Heart right ventricle (tissue), 16 donors: ENCODE results near the gene EEA1. TPM values are rescaled to one million over a fixed set of nuclear protein-coding genes. Genes with fewer than 3 reads are reported as not detected.

Experiments
- ATAC-seq, 8 donors: fragments of 200-7000 bp; cut with Tn5 transposase; one replicate each; pipeline ENCODE4 v1.9.1; 2020; ENCODE audit warnings: mild to moderate bottlenecking in 8 of 8, moderate library complexity in 8 of 8, moderate number of reproducible peaks in 1 of 8
- DNase-seq, 2 donors: peaks; one replicate each; pipeline ENCODE4 v3.0.0-alpha.2; 2020
- H3K27ac ChIP-seq, 10 donors: fragments of 200-600 bp; sonication (generic) in 2 of 10; one replicate each; pipeline versions ENCODE4 v1.5.0 to v1.8.0; 2020 to 2022; ENCODE audit warnings: mild to moderate bottlenecking in 3 of 10
- H3K27me3 ChIP-seq, 7 donors: fragments of 200-600 bp; one replicate each; pipeline ENCODE4 v1.8.0; 2021 to 2022; ENCODE audit warnings: mild to moderate bottlenecking in 2 of 7
- H3K36me3 ChIP-seq, 9 donors: fragments of 200-600 bp; sonication (generic) in 1 of 9; one replicate each; pipeline versions ENCODE4 v1.5.0 to v1.8.0; 2020 to 2022; ENCODE audit warnings: mild to moderate bottlenecking in 2 of 9
- H3K4me1 ChIP-seq, 9 donors: fragments of 200-600 bp; sonication (generic) in 1 of 9; one replicate each; pipeline versions ENCODE4 v1.5.0 to v1.8.0; 2020 to 2022; ENCODE audit warnings: mild to moderate bottlenecking in 4 of 9
- H3K4me3 ChIP-seq, 10 donors: fragments of 200-600 bp; sonication (generic) in 2 of 10; one replicate each; pipeline versions ENCODE4 v1.5.0 to v1.8.0; 2020 to 2022; ENCODE audit warnings: mild to moderate bottlenecking in 7 of 10, moderate library complexity in 2 of 10
- H3K9me3 ChIP-seq, 11 donors: fragments of 200-600 bp in 10 of 11; sonication (generic) in 2 of 11; one replicate each; pipeline versions ENCODE4 v1.5.0 to v1.8.0; 2013 to 2022; ENCODE audit warnings: mild to moderate bottlenecking in 2 of 11, control low read depth in 1 of 11, moderate library complexity in 1 of 11
- WGBS, 2 donors: extraction: QIAGEN DNeasy Blood & Tissue Kit; methylation state at CpG; one replicate each; pipeline ENCODE4 v1.1.7; 2013; ENCODE audit warnings: inconsistent platforms in 1 of 2; 5-methylcytosine and 5-hydroxymethylcytosine counted together
- intact Hi-C, 10 donors: fragments of 100-400 bp; cut with DNase I; formaldehyde crosslinking; loops; one replicate each; pipeline versions ENCODE4 v1.11.1 to v1.14.2; 2022
- polyA plus RNA-seq, 2 donors: library from polyadenylated mRNA; stranded (reverse); fragments of 200-250 nt; gene quantifications; one replicate each; pipeline ENCODE4 v1.2.3, GENCODE V29; 2013
- total RNA-seq, 10 donors: library from RNA; stranded (reverse); fragmentation: NEBNext Ultra II Directional in 3 of 10; extraction: Animal tissue kit (Norgen Biotek cat#: 25700) in 3 of 10; gene quantifications; one replicate each; pipeline versions ENCODE4 v1.2.1 to v1.2.4, GENCODE V29; 2021 to 2023
- TF ChIP-seq, protein P1 (sequence below), 9 donors: fragments of 200-600 bp; sonication (generic) in 2 of 9; IDR thresholded peaks; one replicate each; pipeline versions ENCODE4 v1.5.0 to v1.8.0; 2021 to 2022; ENCODE audit warnings: antibody characterized with exemption in 9 of 9, mild to moderate bottlenecking in 5 of 9, moderate library complexity in 1 of 9
- donor health status: Arrhythmogenic right ventricular cardiomyopathy.
- donor health status: ischemic (EF 13 %, LVEDD 7.1; RV severe dilation, severe dysfunction).
- donor health status: healthy with polysubstance abuse.
- donor health status: DM: no; HTN: yes; CAD: no.
- donor health status: DM: no; HTN: no; CAD: no.
- donor health status: ischemic (EF 25% LVEDD 6.9; RV normal size, moderate dysfunction).
- donor health status: ischemic (EF 25% LVEDD 5.7; RV mildly dilated, moderate dysfunction).
- donor health status: healthy.
- donor health status: DM: yes; HTN: yes; CAD: no.
- donor health status: Ischemic cardiomyopathy.
- donor health status: ischemic (EF 35%, LVEDD 5.7; RV mildly dilated, moderate dysfunction).
- donor health status: nonischemic (EF 11% LVEDD 7.7; RV severe dilation, severe dysfunction).
- donor health status: DM: yes; HTN: yes; CAD: no.
- donor health status: PGD.
- donor health status: ischemic (EF 29% LVEDD 5.4; RV normal size, mild dysfunction).
- donor health status: nonischemic (EF 23%, LVEDD 6.1; RV moderate dilation, normal function).

Gene EEA1
- total and polyA plus RNA-seq, 12 donors = 2.6 to 41.6 (median 30.5) TPM

GRCh38 chr12:92938638-92939037, 9.5 kb upstream of the EEA1 start:
- 93 to 96% methylated on average over 4 of the region's 4 CpGs for WGBS, 2 donors
- Histone ChIP-seq H3K27ac (no peak overlapping the region), H3K36me3 (no peaks in the 10 kb centered on the region), H3K9me3 (no peaks in the 10 kb centered on the region), H3K4me1 (peaks cover 0 to 4% (median 0%) of the 10 kb centered on the region in 9 donors), H3K4me3 (no peak overlapping the region), H3K27me3 (no peaks in the 10 kb centered on the region)
- TF ChIP-seq, protein P1, sequence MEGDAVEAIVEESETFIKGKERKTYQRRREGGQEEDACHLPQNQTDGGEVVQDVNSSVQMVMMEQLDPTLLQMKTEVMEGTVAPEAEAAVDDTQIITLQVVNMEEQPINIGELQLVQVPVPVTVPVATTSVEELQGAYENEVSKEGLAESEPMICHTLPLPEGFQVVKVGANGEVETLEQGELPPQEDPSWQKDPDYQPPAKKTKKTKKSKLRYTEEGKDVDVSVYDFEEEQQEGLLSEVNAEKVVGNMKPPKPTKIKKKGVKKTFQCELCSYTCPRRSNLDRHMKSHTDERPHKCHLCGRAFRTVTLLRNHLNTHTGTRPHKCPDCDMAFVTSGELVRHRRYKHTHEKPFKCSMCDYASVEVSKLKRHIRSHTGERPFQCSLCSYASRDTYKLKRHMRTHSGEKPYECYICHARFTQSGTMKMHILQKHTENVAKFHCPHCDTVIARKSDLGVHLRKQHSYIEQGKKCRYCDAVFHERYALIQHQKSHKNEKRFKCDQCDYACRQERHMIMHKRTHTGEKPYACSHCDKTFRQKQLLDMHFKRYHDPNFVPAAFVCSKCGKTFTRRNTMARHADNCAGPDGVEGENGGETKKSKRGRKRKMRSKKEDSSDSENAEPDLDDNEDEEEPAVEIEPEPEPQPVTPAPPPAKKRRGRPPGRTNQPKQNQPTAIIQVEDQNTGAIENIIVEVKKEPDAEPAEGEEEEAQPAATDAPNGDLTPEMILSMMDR (IDR thresholded peaks at IDR 0.05) = no peak
- DNase-seq (no peak), ATAC-seq (no peak)
- intact Hi-C loops = no loop called here

GRCh38 chr12:92938018-92938417, 8.9 kb upstream of the EEA1 start:
- Histone ChIP-seq H3K36me3 (no peaks in the 10 kb centered on the region), H3K4me3 (no peak overlapping the region), H3K27me3 (no peaks in the 10 kb centered on the region), H3K27ac (no peak overlapping the region), H3K4me1 (peaks cover 0 to 2% (median 0%) of the 10 kb centered on the region in 9 donors), H3K9me3 (no peaks in the 10 kb centered on the region)
- intact Hi-C loops = no loop called here
- 95 to 96% methylated on average over 3 of the region's 3 CpGs for WGBS, 2 donors
- DNase-seq (no peak), ATAC-seq (no peak)
- TF ChIP-seq, protein P1 (IDR thresholded peaks at IDR 0.05) = no peak

GRCh38 chr12:92933606-92934005, 4.5 kb upstream of the EEA1 start:
- no peaks in the 10 kb centered on the region for H3K27me3 ChIP-seq
- 89 to 91% methylated on average over 3 of the region's 3 CpGs for WGBS, 2 donors
- H3K27ac ChIP-seq = no peak overlapping the region
- intact Hi-C loops = no loop called here
- TF ChIP-seq, protein P1 (IDR thresholded peaks at IDR 0.05) = no peak
- ATAC-seq (no peak), DNase-seq (no peak)
- H3K4me1 ChIP-seq = peaks cover 0 to 12% (median 6%) of the 10 kb centered on the region in 9 donors
- no peaks in the 10 kb centered on the region for H3K9me3 ChIP-seq
- no peaks in the 10 kb centered on the region for H3K36me3 ChIP-seq
- no peak overlapping the region for H3K4me3 ChIP-seq

- Histone ChIP-seq H3K27me3 (no peaks in the 10 kb centered on the region), H3K4me3 (peak overlapping the region in 5 of 10 donors; percentile 66 to 90 (median 87)), H3K4me1 (peaks cover 0 to 39% (median 32%) of the 10 kb centered on the region in 9 donors), H3K36me3 (no peaks in the 10 kb centered on the region), H3K27ac (peak overlapping the region in 7 of 10 donors; percentile 94 to 99 (median 98)), H3K9me3 (no peaks in the 10 kb centered on the region)
- intact Hi-C loops = no loop called here
- 81 to 89% methylated on average over 3 of the region's 3 CpGs for WGBS, 2 donors
- DNase-seq = no peak
- TF ChIP-seq, protein P1 (IDR thresholded peaks at IDR 0.05) = no peak
- no peak for ATAC-seq
Observed at GRCh38 chr12:92930421-92930820, 1.3 kb upstream of the EEA1 start.
